Glutamatergic neuron (in vitro differentiated cells): ENCODE data around the gene IFITM2. TPM values are rescaled to one million over a fixed set of nuclear protein-coding genes. Genes with fewer than 3 reads are reported as not detected.

Experiments used
- DNase-seq: peaks from one replicate; pipeline ENCODE4 v3.0.0; 2022
- H3K27ac Mint-ChIP-seq: one replicate; pipeline ENCODE4 v1.8.0; 2020; ENCODE audit warnings: mild to moderate bottlenecking, mixed read lengths, inconsistent platforms; ENCODE audit not compliant: unreplicated experiment
- H3K27me3 Mint-ChIP-seq: one replicate; pipeline ENCODE4 v1.8.0; 2020; ENCODE audit warnings: mild to moderate bottlenecking, moderate library complexity, mixed read lengths, inconsistent platforms; ENCODE audit not compliant: unreplicated experiment
- H3K36me3 Mint-ChIP-seq: one replicate; pipeline ENCODE4 v1.8.0; 2020; ENCODE audit warnings: mild to moderate bottlenecking, mixed read lengths, inconsistent platforms; ENCODE audit not compliant: unreplicated experiment
- H3K4me1 Mint-ChIP-seq: one replicate; pipeline ENCODE4 v1.8.0; 2020; ENCODE audit warnings: mild to moderate bottlenecking, low read depth, mixed read lengths, inconsistent platforms; ENCODE audit not compliant: unreplicated experiment
- H3K4me3 Mint-ChIP-seq: one replicate; pipeline ENCODE4 v1.8.0; 2020; ENCODE audit warnings: mild to moderate bottlenecking, mixed read lengths, inconsistent platforms; ENCODE audit not compliant: unreplicated experiment
- H3K9me3 Mint-ChIP-seq: one replicate; pipeline ENCODE4 v1.8.0; 2020; ENCODE audit warnings: mild to moderate bottlenecking, moderate library complexity, mixed read lengths, inconsistent platforms; ENCODE audit not compliant: unreplicated experiment
- total RNA-seq: library from RNA; stranded (reverse); fragmentation: NEBNext Ultra II Directional; extraction: Animal tissue kit (Norgen Biotek cat#: 25700); gene quantifications from one replicate; pipeline ENCODE4 v1.2.1, GENCODE V29; 2021; ENCODE audit not compliant: unreplicated experiment
- TF ChIP-seq, protein P1 (sequence below): fragments of 200-600 bp; sonication (generic); IDR thresholded peaks from one replicate; pipeline ENCODE4 v1.5.0; 2021; ENCODE audit not compliant: partially characterized antibody, unreplicated experiment

IFITM2 gene
- total RNA-seq, 1 donor from 2014 or later, result 2.5 TPM

DNA sequence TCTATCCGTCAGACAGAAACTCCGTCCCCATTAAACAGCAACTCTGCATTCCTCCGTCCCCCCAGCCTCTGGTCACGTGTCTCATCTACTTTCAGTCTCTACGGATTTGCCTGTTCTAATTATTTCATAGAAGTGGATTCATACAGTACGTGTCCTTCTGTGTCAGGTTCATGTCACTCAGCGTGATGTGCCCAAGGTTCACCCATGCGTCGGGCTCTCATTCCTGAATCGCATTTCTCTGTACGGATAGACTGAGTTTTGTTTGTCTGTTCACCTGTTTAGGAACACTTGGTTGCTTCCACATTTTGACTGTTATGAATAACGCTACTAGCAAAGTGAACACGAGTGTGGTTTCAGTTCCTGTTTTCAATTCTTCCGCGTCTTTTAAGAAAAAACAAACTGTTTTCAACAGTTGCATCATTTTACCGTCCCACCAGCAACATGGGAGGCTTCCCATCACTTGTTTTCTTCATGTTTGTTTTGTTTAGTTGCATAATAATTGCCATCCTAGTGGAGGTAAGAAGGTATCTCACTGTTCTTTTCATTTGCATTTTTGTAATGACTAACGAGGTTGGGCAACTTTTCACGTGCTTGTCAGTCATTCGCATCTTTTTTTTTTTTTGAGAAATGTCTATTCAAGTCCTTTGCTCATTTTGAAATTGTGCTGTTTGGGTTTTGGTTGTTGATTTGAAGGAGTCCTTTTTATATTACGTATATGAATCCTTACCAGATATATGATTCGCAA lies 38.3 kb upstream of the IFITM2 start:
- no peak overlapping the region for H3K4me3 Mint-ChIP-seq
- TF ChIP-seq, protein P1, sequence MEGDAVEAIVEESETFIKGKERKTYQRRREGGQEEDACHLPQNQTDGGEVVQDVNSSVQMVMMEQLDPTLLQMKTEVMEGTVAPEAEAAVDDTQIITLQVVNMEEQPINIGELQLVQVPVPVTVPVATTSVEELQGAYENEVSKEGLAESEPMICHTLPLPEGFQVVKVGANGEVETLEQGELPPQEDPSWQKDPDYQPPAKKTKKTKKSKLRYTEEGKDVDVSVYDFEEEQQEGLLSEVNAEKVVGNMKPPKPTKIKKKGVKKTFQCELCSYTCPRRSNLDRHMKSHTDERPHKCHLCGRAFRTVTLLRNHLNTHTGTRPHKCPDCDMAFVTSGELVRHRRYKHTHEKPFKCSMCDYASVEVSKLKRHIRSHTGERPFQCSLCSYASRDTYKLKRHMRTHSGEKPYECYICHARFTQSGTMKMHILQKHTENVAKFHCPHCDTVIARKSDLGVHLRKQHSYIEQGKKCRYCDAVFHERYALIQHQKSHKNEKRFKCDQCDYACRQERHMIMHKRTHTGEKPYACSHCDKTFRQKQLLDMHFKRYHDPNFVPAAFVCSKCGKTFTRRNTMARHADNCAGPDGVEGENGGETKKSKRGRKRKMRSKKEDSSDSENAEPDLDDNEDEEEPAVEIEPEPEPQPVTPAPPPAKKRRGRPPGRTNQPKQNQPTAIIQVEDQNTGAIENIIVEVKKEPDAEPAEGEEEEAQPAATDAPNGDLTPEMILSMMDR, result no peak
- no peaks in the 10 kb centered on the region for H3K4me1 Mint-ChIP-seq
- peaks cover 8% of the 10 kb centered on the region for H3K36me3 Mint-ChIP-seq
- no peak overlapping the region for H3K27ac Mint-ChIP-seq
- no peak for DNase-seq
- H3K9me3 Mint-ChIP-seq, result peaks cover 14% of the 10 kb centered on the region
- peaks cover 3% of the 10 kb centered on the region for H3K27me3 Mint-ChIP-seq

- H3K4me3 Mint-ChIP-seq, result no peak overlapping the region
- no peak overlapping the region for H3K27ac Mint-ChIP-seq
- peaks cover 3% of the 10 kb centered on the region for H3K27me3 Mint-ChIP-seq
- no peaks in the 10 kb centered on the region for H3K4me1 Mint-ChIP-seq
- peaks cover 14% of the 10 kb centered on the region for H3K9me3 Mint-ChIP-seq
- TF ChIP-seq, protein P1, result no peak
- peaks cover 5% of the 10 kb centered on the region for H3K36me3 Mint-ChIP-seq
- DNase-seq, result no peak
Observed at GRCh38 chr11:270451-271318, 36.9 kb upstream of the IFITM2 start.

DNA sequence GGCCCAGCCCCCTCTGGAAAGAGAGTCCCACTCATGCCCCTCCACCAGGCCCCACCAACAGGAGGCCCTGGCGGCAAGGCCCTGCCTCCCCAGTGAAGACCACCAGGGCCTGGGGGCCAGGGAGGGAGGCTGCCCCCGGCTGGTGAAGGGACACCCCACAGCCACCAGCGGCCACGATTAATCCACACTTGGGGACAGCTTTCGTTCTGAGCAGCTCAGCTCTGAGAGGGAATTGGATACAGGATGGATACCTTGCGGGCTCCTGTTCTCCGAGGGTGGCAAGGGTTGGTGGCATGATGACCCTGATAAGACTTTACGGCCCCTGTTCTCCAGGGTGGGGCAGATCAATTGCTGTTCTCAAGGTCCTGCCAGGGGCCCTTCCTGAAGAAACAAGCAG lies 36.3 kb upstream of the IFITM2 start:
- Mint-ChIP-seq H3K36me3 (peaks cover 5% of the 10 kb centered on the region), H3K9me3 (peaks cover 18% of the 10 kb centered on the region), H3K4me3 (no peak overlapping the region), H3K4me1 (no peaks in the 10 kb centered on the region), H3K27me3 (peaks cover 3% of the 10 kb centered on the region), H3K27ac (no peak overlapping the region)
- TF ChIP-seq, protein P1, result no peak
- no peak for DNase-seq

- Mint-ChIP-seq H3K4me3 (no peak overlapping the region), H3K9me3 (peaks cover 16% of the 10 kb centered on the region), H3K27me3 (peaks cover 3% of the 10 kb centered on the region), H3K27ac (no peak overlapping the region), H3K4me1 (no peaks in the 10 kb centered on the region), H3K36me3 (peaks cover 10% of the 10 kb centered on the region)
- TF ChIP-seq, protein P1, result no peak
- no peak for DNase-seq
Observed at GRCh38 chr11:272195-272930, 35.3 kb upstream of the IFITM2 start.
